ENCODE data around the gene ZNF497.
"Not testable (repeated sequence)": the region's sequence is repeated elsewhere in the genome, so short reads cannot be mapped to it uniquely, and the experiment has no call there.

The ZNF497 gene

DNA sequence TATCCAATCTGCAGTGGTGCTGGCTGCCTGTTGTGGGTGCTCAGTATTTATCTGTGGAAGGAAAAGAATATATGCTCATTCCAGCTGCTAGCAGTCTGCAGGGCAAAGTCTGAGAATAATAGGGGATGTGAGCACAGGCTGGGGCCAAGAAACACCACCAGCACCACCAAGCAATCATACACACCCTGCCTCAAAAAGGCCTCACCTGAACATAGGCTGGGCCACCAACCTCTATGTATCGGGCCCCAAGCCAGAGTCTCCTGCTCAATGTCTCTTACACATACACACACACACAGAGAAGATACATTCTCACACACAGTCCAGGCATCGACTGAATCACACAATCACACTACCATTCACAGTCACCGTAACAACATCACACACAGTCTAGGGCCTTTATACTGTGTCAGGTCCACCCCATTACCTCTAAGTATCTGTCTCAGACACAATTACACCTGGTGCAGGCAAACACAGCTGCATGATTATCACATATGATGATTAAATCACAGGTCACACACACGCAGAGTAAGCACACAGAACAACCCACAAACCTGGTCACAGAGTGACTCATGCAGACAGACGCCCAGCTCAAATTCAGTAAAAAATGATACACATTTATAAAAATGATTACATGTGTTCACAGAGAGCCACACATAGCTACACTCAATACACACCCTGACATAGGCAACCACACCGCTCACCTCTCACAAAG is 37.1 kb downstream of the ZNF497 start:
- no peak for ATAC-seq (replicated peaks; ENCODE audit: extremely low read depth, poor library complexity, severe bottlenecking)
- no peaks in the 10 kb centered on the region for H3K9me3 Mint-ChIP-seq

DNA sequence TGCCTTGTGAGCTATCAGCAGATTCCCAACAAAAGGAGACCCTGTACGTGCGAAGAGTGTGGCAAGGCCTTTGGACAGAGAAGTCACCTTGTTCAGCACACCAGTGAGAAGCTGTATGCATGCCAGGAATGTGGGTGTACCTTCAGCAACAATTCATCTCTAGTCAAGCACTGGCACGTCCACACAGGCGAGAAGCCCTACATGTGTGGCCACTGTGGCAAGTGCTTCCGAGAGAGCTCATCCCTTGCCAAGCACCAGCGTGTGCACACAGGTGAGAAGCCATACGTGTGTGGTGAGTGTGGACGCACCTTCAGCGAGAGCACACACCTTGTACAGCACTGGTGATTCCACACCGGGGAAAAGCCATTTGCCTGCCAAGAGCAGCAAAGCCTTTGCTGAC is 43.3 kb downstream of the ZNF497 start:
- Mint-ChIP-seq H3K9me3 (no peaks in the 10 kb centered on the region), H3K4me3 (no peak overlapping the region), H3K27ac (ENCODE audit: low read depth) (no peak overlapping the region), H3K36me3 (ENCODE audit: insufficient read depth) (peaks cover 16% of the 10 kb centered on the region), H3K27me3 (no peaks in the 10 kb centered on the region), H3K4me1 (no peaks in the 10 kb centered on the region)
- DNase-seq (ENCODE audit: low spot score in 2 of 2) (no peak), ATAC-seq (replicated peaks; ENCODE audit: extremely low read depth, poor library complexity, severe bottlenecking) (no peak)

More for the DNA sequence above, 37.1 kb downstream of the ZNF497 start:
- no peak overlapping the region for H3K4me3 Mint-ChIP-seq
- peaks cover 7% of the 10 kb centered on the region for H3K4me1 Mint-ChIP-seq
- no peak for DNase-seq (ENCODE audit: low spot score in 2 of 2)
- no peaks in the 10 kb centered on the region for H3K27me3 Mint-ChIP-seq
- no peaks in the 10 kb centered on the region for H3K36me3 Mint-ChIP-seq (ENCODE audit: insufficient read depth)
- H3K27ac Mint-ChIP-seq (ENCODE audit: low read depth): no peak overlapping the region

DNA sequence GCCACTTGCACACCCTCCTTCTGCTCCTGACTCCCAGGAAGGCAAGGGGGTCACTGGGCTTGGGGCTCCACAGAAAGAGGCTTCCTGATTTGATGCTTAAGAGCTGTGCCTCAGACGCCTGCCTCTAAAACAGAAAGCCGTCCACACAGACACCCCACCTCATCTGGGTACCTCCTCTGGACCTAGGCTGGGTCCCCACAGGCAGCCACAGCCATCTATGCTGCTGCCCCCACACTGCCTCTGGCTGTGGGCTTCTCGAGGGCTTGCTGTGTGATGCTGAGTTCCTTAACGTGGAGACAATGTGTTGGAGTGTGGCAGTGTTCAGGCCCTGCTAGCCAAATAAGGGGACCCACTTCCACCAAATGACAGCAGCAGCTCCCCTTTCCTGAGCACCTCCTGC is 44.3 kb downstream of the ZNF497 start:
- peaks cover 22% of the 10 kb centered on the region for H3K36me3 Mint-ChIP-seq (ENCODE audit: insufficient read depth)
- H3K27ac Mint-ChIP-seq (ENCODE audit: low read depth): no peak overlapping the region
- DNase-seq (ENCODE audit: low spot score in 2 of 2) (no peak), ATAC-seq (replicated peaks; ENCODE audit: extremely low read depth, poor library complexity, severe bottlenecking) (no peak)
- H3K4me3 Mint-ChIP-seq: no peak overlapping the region
- H3K9me3 Mint-ChIP-seq: no peaks in the 10 kb centered on the region
- H3K4me1 Mint-ChIP-seq: no peaks in the 10 kb centered on the region
- no peaks in the 10 kb centered on the region for H3K27me3 Mint-ChIP-seq

DNA sequence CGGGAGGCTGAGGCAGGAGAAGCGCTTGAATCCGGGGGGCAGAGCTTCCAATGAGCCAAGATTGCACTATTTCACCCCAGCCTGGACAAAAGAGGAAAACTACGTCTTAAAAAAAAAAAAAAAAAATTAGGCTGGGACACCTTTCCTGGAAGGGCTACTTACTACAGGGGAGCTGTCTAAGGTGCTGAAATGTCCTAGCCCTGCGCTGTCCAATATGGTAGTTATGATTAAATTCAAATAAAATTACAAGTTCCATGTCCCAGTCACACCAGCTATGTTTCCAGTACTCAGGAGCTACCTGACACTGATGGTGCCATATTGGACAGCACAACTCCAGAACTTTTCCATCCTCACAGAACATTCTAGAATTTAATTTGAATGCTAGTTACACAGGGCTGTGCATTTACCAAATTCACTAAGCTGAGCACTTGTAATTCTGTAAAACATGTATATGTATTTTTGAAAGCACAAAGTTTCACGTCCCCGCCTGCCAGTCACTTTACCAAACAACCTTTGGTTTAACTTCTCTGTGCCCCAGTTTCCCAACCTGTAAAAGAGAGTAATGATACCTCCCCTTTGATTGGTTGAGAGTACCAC is 45.0 kb downstream of the ZNF497 start:
- Mint-ChIP-seq H3K4me1 (no peaks in the 10 kb centered on the region), H3K9me3 (no peaks in the 10 kb centered on the region), H3K27me3 (no peaks in the 10 kb centered on the region), H3K27ac (ENCODE audit: low read depth) (no peak overlapping the region), H3K4me3 (no peak overlapping the region), H3K36me3 (ENCODE audit: insufficient read depth) (peaks cover 29% of the 10 kb centered on the region)
- no peak for DNase-seq (ENCODE audit: low spot score in 2 of 2)
- ATAC-seq (replicated peaks; ENCODE audit: extremely low read depth, poor library complexity, severe bottlenecking): no peak

DNA sequence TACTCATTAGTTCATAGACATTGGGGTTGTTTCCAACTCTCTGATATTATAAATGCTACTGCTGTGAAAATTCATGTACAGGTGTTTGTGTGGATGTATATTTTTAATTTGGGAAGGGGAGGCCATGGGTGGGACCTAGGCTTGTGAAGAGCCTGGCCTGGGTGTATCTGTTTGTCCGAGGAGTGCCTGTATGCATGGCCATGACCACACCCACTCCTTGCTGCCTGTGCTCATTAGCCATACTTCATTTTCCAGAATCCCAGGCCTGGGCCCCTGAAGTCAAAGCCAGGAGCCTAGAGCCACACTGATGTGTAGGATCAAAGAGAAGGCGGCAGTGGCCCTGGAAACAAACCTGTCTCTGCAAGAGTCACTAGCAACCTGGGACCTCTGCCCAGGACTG is 47.0 kb downstream of the ZNF497 start:
- H3K4me3 Mint-ChIP-seq: no peak overlapping the region
- H3K4me1 Mint-ChIP-seq: no peaks in the 10 kb centered on the region
- no peaks in the 10 kb centered on the region for H3K9me3 Mint-ChIP-seq
- DNase-seq (ENCODE audit: low spot score in 2 of 2) (no peak), ATAC-seq (replicated peaks; ENCODE audit: extremely low read depth, poor library complexity, severe bottlenecking) (no peak)
- H3K27me3 Mint-ChIP-seq: no peaks in the 10 kb centered on the region
- H3K27ac Mint-ChIP-seq (ENCODE audit: low read depth): no peak overlapping the region
- H3K36me3 Mint-ChIP-seq (ENCODE audit: insufficient read depth): peaks cover 38% of the 10 kb centered on the region

DNA sequence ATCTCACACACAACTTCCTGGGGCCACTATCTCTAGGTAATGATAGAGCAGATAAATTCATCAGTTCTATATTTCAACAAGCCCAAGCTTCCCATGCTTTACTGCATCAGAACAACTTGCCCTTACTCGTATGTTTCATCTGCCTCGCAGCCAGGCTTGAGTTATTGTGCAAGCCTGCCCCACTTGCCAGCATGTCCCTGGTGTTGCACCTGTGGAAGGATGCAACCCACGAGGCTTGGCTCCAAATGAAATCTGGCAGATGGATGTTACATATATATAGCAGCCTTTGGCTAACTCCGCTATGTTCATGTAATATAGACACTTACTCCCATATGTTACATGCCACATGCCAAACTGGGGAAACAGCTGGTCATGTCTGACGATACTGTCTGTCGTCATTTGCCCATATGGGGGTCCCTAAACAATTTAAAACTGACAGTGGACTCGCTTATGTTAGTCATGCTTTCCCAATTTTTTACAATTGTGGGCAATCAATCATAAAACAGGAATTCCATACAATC is 51.1 kb downstream of the ZNF497 start:
- no peak overlapping the region for H3K4me3 Mint-ChIP-seq
- ATAC-seq (replicated peaks; ENCODE audit: extremely low read depth, poor library complexity, severe bottlenecking): no peak
- no peak overlapping the region for H3K27ac Mint-ChIP-seq (ENCODE audit: low read depth)
- H3K4me1 Mint-ChIP-seq: peaks cover 35% of the 10 kb centered on the region
- H3K27me3 Mint-ChIP-seq: no peaks in the 10 kb centered on the region
- H3K36me3 Mint-ChIP-seq (ENCODE audit: insufficient read depth): peaks cover 62% of the 10 kb centered on the region
- DNase-seq (ENCODE audit: low spot score in 2 of 2): no peak
- H3K9me3 Mint-ChIP-seq: no peaks in the 10 kb centered on the region

DNA sequence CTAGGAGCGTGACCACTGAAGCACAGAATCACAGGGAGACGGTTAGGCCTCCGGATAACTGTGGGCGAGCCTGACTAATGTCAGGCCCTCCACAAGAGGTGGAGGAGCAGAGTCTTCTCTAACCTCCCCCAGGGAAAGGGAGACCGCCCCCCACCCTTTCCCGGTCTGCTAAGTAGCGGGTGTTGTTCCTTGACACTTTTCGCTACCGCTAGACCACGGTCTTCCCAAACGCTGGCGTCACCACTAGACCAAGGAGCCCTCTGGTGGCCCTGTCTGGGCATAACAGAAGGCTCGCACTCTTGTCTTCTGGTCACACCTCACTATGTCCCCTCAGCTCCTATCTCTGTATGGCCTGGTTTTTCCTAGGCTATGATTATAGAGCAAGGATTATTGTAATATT is 51.9 kb downstream of the ZNF497 start:
- DNase-seq (ENCODE audit: low spot score in 2 of 2); H3K4me3 Mint-ChIP-seq; H3K27me3 Mint-ChIP-seq; ATAC-seq (replicated peaks; ENCODE audit: extremely low read depth, poor library complexity, severe bottlenecking); H3K9me3 Mint-ChIP-seq; H3K27ac Mint-ChIP-seq (ENCODE audit: low read depth): not testable (repeated sequence)
- Mint-ChIP-seq H3K4me1 (peaks cover 42% of the 10 kb centered on the region), H3K36me3 (ENCODE audit: insufficient read depth) (peaks cover 64% of the 10 kb centered on the region)

DNA sequence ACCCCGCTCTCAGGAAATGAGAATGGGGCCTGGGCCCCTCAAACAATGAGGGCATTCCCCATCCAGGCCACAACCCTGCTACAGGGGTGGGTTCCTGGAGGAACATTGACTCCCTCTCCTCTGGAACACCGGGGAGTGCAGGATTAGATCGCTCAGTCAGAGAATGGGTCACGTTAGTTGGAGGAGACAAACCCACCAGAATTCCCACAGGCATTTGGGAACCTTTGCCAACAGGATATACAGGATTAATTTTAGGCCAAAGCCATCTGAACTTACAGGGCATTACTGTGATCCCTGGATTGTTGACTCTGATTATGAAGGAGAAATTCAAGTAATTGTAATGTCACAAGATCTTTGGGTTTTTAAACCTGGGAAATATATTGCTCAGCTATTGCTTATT is 54.8 kb downstream of the ZNF497 start:
- DNase-seq (ENCODE audit: low spot score in 2 of 2) (no peak), ATAC-seq (replicated peaks; ENCODE audit: extremely low read depth, poor library complexity, severe bottlenecking) (no peak)
- Mint-ChIP-seq H3K4me1 (peaks cover 55% of the 10 kb centered on the region), H3K4me3 (no peak overlapping the region), H3K27ac (ENCODE audit: low read depth) (no peak overlapping the region), H3K27me3 (no peaks in the 10 kb centered on the region), H3K9me3 (no peaks in the 10 kb centered on the region), H3K36me3 (ENCODE audit: insufficient read depth) (peaks cover 47% of the 10 kb centered on the region)

DNA sequence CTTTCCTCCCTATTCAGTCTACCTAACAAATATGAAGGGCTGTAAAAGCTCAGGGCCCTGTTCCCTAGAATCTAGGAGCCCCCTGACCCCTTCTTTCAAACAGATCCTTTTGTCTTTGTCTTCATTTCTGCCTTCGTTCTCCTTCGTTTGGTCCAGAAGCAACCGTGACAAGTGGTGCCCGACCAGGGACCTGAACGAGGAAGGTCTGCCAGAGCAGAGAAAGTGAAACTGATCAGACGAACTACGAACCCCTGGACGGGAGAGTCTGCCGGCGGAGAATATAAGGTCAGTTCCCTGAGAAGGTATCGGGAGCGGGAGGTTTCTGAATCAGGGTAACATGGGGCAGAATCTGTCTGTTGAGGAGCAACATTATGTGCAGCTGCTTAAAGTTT is 56.6 kb downstream of the ZNF497 start:
- Mint-ChIP-seq H3K36me3 (ENCODE audit: insufficient read depth) (peaks cover 40% of the 10 kb centered on the region), H3K4me1 (peaks cover 55% of the 10 kb centered on the region), H3K4me3 (peak overlapping the region; percentile 94), H3K27me3 (no peaks in the 10 kb centered on the region), H3K9me3 (no peaks in the 10 kb centered on the region), H3K27ac (ENCODE audit: low read depth) (peak overlapping the region; percentile 98)
- ATAC-seq (replicated peaks; ENCODE audit: extremely low read depth, poor library complexity, severe bottlenecking) (no peak), DNase-seq (ENCODE audit: low spot score in 2 of 2) (no peak)

DNA sequence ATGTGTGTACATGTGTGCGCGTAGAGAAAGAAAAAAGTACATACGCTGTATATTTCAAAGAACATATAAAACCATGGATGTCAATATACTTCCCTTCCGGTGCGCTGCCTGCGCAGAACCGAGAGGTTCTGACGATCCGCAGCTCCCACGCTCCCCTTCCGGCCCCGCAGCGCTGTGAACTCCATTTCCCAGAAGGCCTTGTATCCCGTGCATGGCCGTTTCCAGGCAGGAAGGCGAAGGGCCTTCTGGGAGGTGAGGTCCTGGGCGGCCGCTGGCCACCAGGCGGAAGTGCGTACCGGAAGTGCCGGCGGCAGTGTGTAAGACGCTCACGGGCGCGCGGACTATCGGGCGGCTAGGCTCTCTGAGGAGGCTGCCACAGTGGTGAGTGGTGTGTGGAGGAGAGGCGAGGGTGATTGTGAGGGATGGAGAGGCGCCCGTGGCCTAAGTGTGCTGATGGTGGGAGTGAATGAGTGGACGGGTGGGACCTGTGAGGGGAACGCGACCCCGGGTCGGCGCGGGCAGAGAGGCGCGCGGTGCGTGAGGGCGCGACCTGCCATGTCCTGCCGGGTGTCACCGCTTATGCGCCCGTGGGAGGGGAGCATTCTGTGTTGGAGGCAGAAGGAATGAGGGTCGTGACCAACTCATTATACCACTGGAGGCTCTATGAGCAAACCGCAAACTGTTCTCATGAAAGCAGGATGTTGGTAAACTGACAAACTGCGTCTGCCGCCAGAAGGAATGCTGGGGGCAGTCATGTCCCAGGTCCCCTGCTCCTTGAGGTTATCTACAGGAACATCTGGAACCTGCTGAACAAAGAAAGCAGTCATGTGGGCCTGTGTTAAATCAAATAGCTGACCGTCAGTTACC is 57.3 kb downstream of the ZNF497 start, which contains the start of gene ERVK3-1:
Gene ERVK3-1, plus strand, starts transcription at position 313 of the 867 bp plus-strand sequence. CDS start 6,792 bp downstream, outside the sequence.
- no peaks in the 10 kb centered on the region for H3K27me3 Mint-ChIP-seq
- H3K27ac Mint-ChIP-seq (ENCODE audit: low read depth): peak within 1 kb of the TSS; percentile 98
- peak; percentile 80 to 92 for DNase-seq (ENCODE audit: low spot score in 2 of 2)
- no peaks in the 10 kb centered on the region for H3K9me3 Mint-ChIP-seq
- peak; percentile 95 for ATAC-seq (replicated peaks; ENCODE audit: extremely low read depth, poor library complexity, severe bottlenecking)
- peaks cover 41% of the 10 kb centered on the region for H3K36me3 Mint-ChIP-seq (ENCODE audit: insufficient read depth)
- H3K4me1 Mint-ChIP-seq: peaks cover 52% of the 10 kb centered on the region
- peak within 1 kb of the TSS; percentile 94 for H3K4me3 Mint-ChIP-seq

DNA sequence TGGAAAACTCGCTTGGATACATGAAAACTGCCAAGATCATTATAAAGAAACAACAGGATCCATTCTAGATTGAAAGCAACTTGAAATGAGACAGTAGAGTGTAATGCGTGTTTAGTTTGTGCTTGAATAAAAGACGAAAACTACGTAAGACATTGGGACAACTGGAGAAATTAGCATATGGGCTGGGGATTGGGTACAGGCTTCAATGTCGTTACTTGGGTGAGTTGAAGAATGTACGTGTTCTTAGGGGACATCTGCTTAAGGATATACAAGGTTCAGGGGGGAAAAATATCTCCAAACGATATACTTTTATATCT is 57.8 kb downstream of the ZNF497 start:
- peaks cover 47% of the 10 kb centered on the region for H3K4me1 Mint-ChIP-seq
- H3K36me3 Mint-ChIP-seq (ENCODE audit: insufficient read depth): peaks cover 44% of the 10 kb centered on the region
- H3K4me3 Mint-ChIP-seq: peak overlapping the region; percentile 94
- ATAC-seq (replicated peaks; ENCODE audit: extremely low read depth, poor library complexity, severe bottlenecking) (no peak), DNase-seq (ENCODE audit: low spot score in 2 of 2) (no peak)
- H3K9me3 Mint-ChIP-seq: no peaks in the 10 kb centered on the region
- peak overlapping the region; percentile 98 for H3K27ac Mint-ChIP-seq (ENCODE audit: low read depth)
- no peaks in the 10 kb centered on the region for H3K27me3 Mint-ChIP-seq
